Measurements from ENCODE around the gene FASTK. TPM values are rescaled to one million over a fixed set of nuclear protein-coding genes. Genes with fewer than 3 reads are reported as not detected.

Gene FASTK
- total and polyA plus RNA-seq, 5 donors from 2014 or later = 39.5 to 92.4 (median 49.2) TPM

- Histone ChIP-seq H3K4me1 (ENCODE audit: control insufficient read depth, insufficient read depth, low read length, poor library complexity, severe bottlenecking) (peaks cover 5% of the 10 kb centered on the region), H3K27ac (ENCODE audit: insufficient read depth, low read length, poor library complexity, severe bottlenecking) (no peak overlapping the region), H3K4me3 (ENCODE audit: low read depth, low read length) (no peak overlapping the region), H3K27me3 (ENCODE audit: control insufficient read depth, insufficient read depth, low read length) (no peaks in the 10 kb centered on the region), H3K9me3 (ENCODE audit: control insufficient read depth in 2 of 2, low read length in 2 of 2) (no peaks in the 10 kb centered on the region), H3K36me3 (ENCODE audit: control insufficient read depth, insufficient read depth, low read length) (no peaks in the 10 kb centered on the region)
- no peak for DNase-seq
- Mint-ChIP-seq H3K27me3 (peaks cover 8% of the 10 kb centered on the region), H3K9me3 (no peaks in the 10 kb centered on the region), H3K36me3 (peaks cover 5% of the 10 kb centered on the region), H3K27ac (peak overlapping the region in 1 of 3 donors; percentile 17), H3K4me1 (peaks cover 0 to 12% (median 3%) of the 10 kb centered on the region in 4 donors), H3K4me3 (no peak overlapping the region)
- no peak for ATAC-seq (ENCODE audit: low read depth in 2 of 2)
Measured at GRCh38 chr7:151109094-151110048, 28.8 kb upstream of the FASTK start.

GRCh38 chr7:151107882-151108281 is 27.3 kb upstream of the FASTK start:
- DNase-seq = no peak
- H3K9me3 ChIP-seq (ENCODE audit: control insufficient read depth in 2 of 2, low read length in 2 of 2) = no peaks in the 10 kb centered on the region
- no peaks in the 10 kb centered on the region for H3K36me3 ChIP-seq (ENCODE audit: control insufficient read depth, insufficient read depth, low read length)
- Mint-ChIP-seq H3K9me3 (no peaks in the 10 kb centered on the region), H3K4me1 (peaks cover 0 to 6% (median 2%) of the 10 kb centered on the region in 4 donors), H3K36me3 (peaks cover 7% of the 10 kb centered on the region), H3K4me3 (no peak overlapping the region), H3K27ac (no peak overlapping the region), H3K27me3 (peaks cover 8% of the 10 kb centered on the region)
- H3K4me1 ChIP-seq (ENCODE audit: control insufficient read depth, insufficient read depth, low read length, poor library complexity, severe bottlenecking) = peaks cover 5% of the 10 kb centered on the region
- no peak overlapping the region for H3K27ac ChIP-seq (ENCODE audit: insufficient read depth, low read length, poor library complexity, severe bottlenecking)
- H3K4me3 ChIP-seq (ENCODE audit: low read depth, low read length) = no peak overlapping the region
- H3K27me3 ChIP-seq (ENCODE audit: control insufficient read depth, insufficient read depth, low read length) = no peaks in the 10 kb centered on the region
- ATAC-seq (ENCODE audit: low read depth in 2 of 2) = no peak

- H3K9me3 Mint-ChIP-seq = no peaks in the 10 kb centered on the region
- Histone ChIP-seq H3K4me3 (ENCODE audit: low read depth, low read length) (no peak overlapping the region), H3K4me1 (ENCODE audit: control insufficient read depth, insufficient read depth, low read length, poor library complexity, severe bottlenecking) (no peaks in the 10 kb centered on the region), H3K27me3 (ENCODE audit: control insufficient read depth, insufficient read depth, low read length) (no peaks in the 10 kb centered on the region), H3K27ac (ENCODE audit: insufficient read depth, low read length, poor library complexity, severe bottlenecking) (no peak overlapping the region), H3K9me3 (ENCODE audit: control insufficient read depth in 2 of 2, low read length in 2 of 2) (no peaks in the 10 kb centered on the region), H3K36me3 (ENCODE audit: control insufficient read depth, insufficient read depth, low read length) (no peaks in the 10 kb centered on the region)
- H3K27me3 Mint-ChIP-seq = peaks cover 5% of the 10 kb centered on the region
- H3K36me3 Mint-ChIP-seq = peaks cover 7% of the 10 kb centered on the region
- H3K27ac Mint-ChIP-seq = peak overlapping the region in 1 of 3 donors; percentile 0
- H3K4me1 Mint-ChIP-seq = peaks cover 0 to 6% (median 0%) of the 10 kb centered on the region in 4 donors
- ATAC-seq (ENCODE audit: low read depth in 2 of 2) = no peak
- H3K4me3 Mint-ChIP-seq = no peak overlapping the region
- no peak for DNase-seq
Measured at GRCh38 chr7:151104411-151105235, 24.0 kb upstream of the FASTK start.

- Mint-ChIP-seq H3K36me3 (peaks cover 7% of the 10 kb centered on the region), H3K27ac (no peak overlapping the region)
Measured at GRCh38 chr7:151103973-151104372, 23.4 kb upstream of the FASTK start.

GRCh38 chr7:151102991-151103390 is 22.4 kb upstream of the FASTK start:
- no peaks in the 10 kb centered on the region for H3K9me3 Mint-ChIP-seq
- no peak overlapping the region for H3K27ac Mint-ChIP-seq
- H3K4me3 ChIP-seq (ENCODE audit: low read depth, low read length) = no peak overlapping the region
- peaks cover 7% of the 10 kb centered on the region for H3K36me3 Mint-ChIP-seq
- no peak overlapping the region for H3K27ac ChIP-seq (ENCODE audit: insufficient read depth, low read length, poor library complexity, severe bottlenecking)
- no peaks in the 10 kb centered on the region for H3K27me3 Mint-ChIP-seq
- H3K9me3 ChIP-seq (ENCODE audit: control insufficient read depth in 2 of 2, low read length in 2 of 2) = no peaks in the 10 kb centered on the region
- H3K36me3 ChIP-seq (ENCODE audit: control insufficient read depth, insufficient read depth, low read length) = no peaks in the 10 kb centered on the region
- no peaks in the 10 kb centered on the region for H3K27me3 ChIP-seq (ENCODE audit: control insufficient read depth, insufficient read depth, low read length)
- H3K4me1 ChIP-seq (ENCODE audit: control insufficient read depth, insufficient read depth, low read length, poor library complexity, severe bottlenecking) = no peaks in the 10 kb centered on the region
- ATAC-seq (ENCODE audit: low read depth in 2 of 2) (no peak), DNase-seq (no peak)
- peaks cover 0 to 6% (median 0%) of the 10 kb centered on the region in 4 donors for H3K4me1 Mint-ChIP-seq
- no peak overlapping the region for H3K4me3 Mint-ChIP-seq

More at GRCh38 chr7:151103973-151104372, 23.4 kb upstream of the FASTK start:
- Histone ChIP-seq H3K27me3 (ENCODE audit: control insufficient read depth, insufficient read depth, low read length) (no peaks in the 10 kb centered on the region), H3K9me3 (ENCODE audit: control insufficient read depth in 2 of 2, low read length in 2 of 2) (no peaks in the 10 kb centered on the region), H3K36me3 (ENCODE audit: control insufficient read depth, insufficient read depth, low read length) (no peaks in the 10 kb centered on the region), H3K27ac (ENCODE audit: insufficient read depth, low read length, poor library complexity, severe bottlenecking) (no peak overlapping the region), H3K4me3 (ENCODE audit: low read depth, low read length) (no peak overlapping the region), H3K4me1 (ENCODE audit: control insufficient read depth, insufficient read depth, low read length, poor library complexity, severe bottlenecking) (no peaks in the 10 kb centered on the region)
- peaks cover 0 to 6% (median 0%) of the 10 kb centered on the region in 4 donors for H3K4me1 Mint-ChIP-seq
- no peaks in the 10 kb centered on the region for H3K9me3 Mint-ChIP-seq
- peaks cover under 1% of the 10 kb centered on the region for H3K27me3 Mint-ChIP-seq
- ATAC-seq (ENCODE audit: low read depth in 2 of 2) = no peak
- DNase-seq = no peak
- H3K4me3 Mint-ChIP-seq = no peak overlapping the region

- DNase-seq (no peak), ATAC-seq (ENCODE audit: low read depth in 2 of 2) (no peak)
- Mint-ChIP-seq H3K27ac (no peak overlapping the region), H3K36me3 (peaks cover 7% of the 10 kb centered on the region), H3K27me3 (no peaks in the 10 kb centered on the region), H3K4me3 (peak overlapping the region in 1 of 4 donors; percentile 61), H3K9me3 (no peaks in the 10 kb centered on the region), H3K4me1 (peaks cover 0 to 6% (median 0%) of the 10 kb centered on the region in 4 donors)
- Histone ChIP-seq H3K4me3 (ENCODE audit: low read depth, low read length) (no peak overlapping the region), H3K36me3 (ENCODE audit: control insufficient read depth, insufficient read depth, low read length) (no peaks in the 10 kb centered on the region), H3K9me3 (ENCODE audit: control insufficient read depth in 2 of 2, low read length in 2 of 2) (no peaks in the 10 kb centered on the region), H3K4me1 (ENCODE audit: control insufficient read depth, insufficient read depth, low read length, poor library complexity, severe bottlenecking) (no peaks in the 10 kb centered on the region), H3K27me3 (ENCODE audit: control insufficient read depth, insufficient read depth, low read length) (no peaks in the 10 kb centered on the region), H3K27ac (ENCODE audit: insufficient read depth, low read length, poor library complexity, severe bottlenecking) (no peak overlapping the region)
Measured at GRCh38 chr7:151101621-151102396, 21.2 kb upstream of the FASTK start.

- no peaks in the 10 kb centered on the region for H3K4me1 ChIP-seq (ENCODE audit: control insufficient read depth, insufficient read depth, low read length, poor library complexity, severe bottlenecking)
- no peak for ATAC-seq (ENCODE audit: low read depth in 2 of 2)
- peaks cover 7% of the 10 kb centered on the region for H3K36me3 Mint-ChIP-seq
- no peaks in the 10 kb centered on the region for H3K9me3 Mint-ChIP-seq
- no peaks in the 10 kb centered on the region for H3K9me3 ChIP-seq (ENCODE audit: control insufficient read depth in 2 of 2, low read length in 2 of 2)
- H3K27me3 ChIP-seq (ENCODE audit: control insufficient read depth, insufficient read depth, low read length) = no peaks in the 10 kb centered on the region
- H3K4me3 Mint-ChIP-seq = no peak overlapping the region
- no peaks in the 10 kb centered on the region for H3K36me3 ChIP-seq (ENCODE audit: control insufficient read depth, insufficient read depth, low read length)
- H3K4me3 ChIP-seq (ENCODE audit: low read depth, low read length) = no peak overlapping the region
- H3K27me3 Mint-ChIP-seq = no peaks in the 10 kb centered on the region
- H3K27ac Mint-ChIP-seq = no peak overlapping the region
- DNase-seq = no peak
- H3K27ac ChIP-seq (ENCODE audit: insufficient read depth, low read length, poor library complexity, severe bottlenecking) = no peak overlapping the region
- H3K4me1 Mint-ChIP-seq = peaks cover 0 to 6% (median under 1%) of the 10 kb centered on the region in 4 donors
Measured at GRCh38 chr7:151100921-151101320, 20.3 kb upstream of the FASTK start.
